GM12878 (cell line): ENCODE results near the gene GALNS. TPM values are rescaled to one million over a fixed set of nuclear protein-coding genes. Genes with fewer than 3 reads are reported as not detected.
A peak's percentile ranks its signal among the peaks of the same experiment; 100 is the strongest.

Source experiments
- ATAC-seq: fragments of 200-7000 bp; cut with Tn5 transposase; 3 replicates; pipeline ENCODE4 v1.9.1; 2020; ENCODE audit warnings: mild to moderate bottlenecking, moderate library complexity
- BruUV-seq: library from RNA; stranded (reverse); fragments of 400-500 nt; replicated peaks from 2 replicates; lab custom pipeline; 2021; lab: Mats Ljungman, UMichigan
- CTCF ChIA-PET: fragments of 300-600 bp; sonication (Branson Sonifier 250); formaldehyde crosslinking; extraction: SDS; loops from one replicate; lab custom pipeline; 2021; ENCODE audit warnings: inconsistent platforms; lab: Yijun Ruan, JAX
- POLR2A ChIA-PET: fragments of 350-600 bp; formaldehyde crosslinking; extraction: SDS; loops from one replicate; lab custom pipeline; 2021; ENCODE audit warnings: inconsistent platforms; lab: Charles Lee
- RAD21 ChIA-PET: fragments of 300-600 bp; sonication (Branson Sonifier 250); formaldehyde crosslinking; loops from one replicate; lab custom pipeline; 2023; ENCODE audit warnings: antibody characterized with exemption; ENCODE audit not compliant: unreplicated experiment; lab: Charles Lee
- SMC1A ChIA-PET: fragments of 300-600 bp; sonication (Branson Sonifier 250); formaldehyde crosslinking; loops from one replicate; lab custom pipeline; 2023; ENCODE audit not compliant: unreplicated experiment, uncharacterized antibody; lab: Charles Lee
- DNase-seq: peaks from one replicate; pipeline ENCODE4 v3.0.0-alpha.2; 2011; ENCODE audit warnings: low read depth, low spot score
- FAIRE-seq: peaks from 3 replicates; lab custom pipeline; 2011; peaks lifted over from hg19 to GRCh38; lab: Jason Lieb, UNC
- H2AFZ ChIP-seq: 2 replicates; pipeline ENCODE4 v1.6.0; 2011; ENCODE audit warnings: low read depth, low read length, control low read depth; ENCODE audit not compliant: control insufficient read depth
- H3K27ac ChIP-seq: 2 replicates; pipeline ENCODE4 v1.5.1; 2011; ENCODE audit warnings: control low read depth; ENCODE audit not compliant: control insufficient read depth, insufficient read depth
- H3K27me3 ChIP-seq, 2 experiments: replicated peaks in 1 of 2; 2 replicates each; pipeline versions ENCODE4 v1.6.0 to v1.6.1; 2011; ENCODE audit warnings: low read length in 1 of 2; ENCODE audit not compliant: control insufficient read depth in 2 of 2, insufficient read depth in 2 of 2
- H3K36me3 ChIP-seq, 2 experiments: 2 replicates each; pipeline ENCODE4 v1.5.1; 2011; ENCODE audit warnings: low read length in 1 of 2; ENCODE audit not compliant: control insufficient read depth in 2 of 2, insufficient read depth in 2 of 2
- H3K4me1 ChIP-seq: 2 replicates; pipeline ENCODE4 v1.6.1; 2011; ENCODE audit warnings: mild to moderate bottlenecking, low read length, moderate library complexity, mixed read lengths; ENCODE audit not compliant: control insufficient read depth, insufficient read depth
- H3K4me2 ChIP-seq: 2 replicates; pipeline ENCODE4 v1.6.0; 2011; ENCODE audit warnings: control low read depth; ENCODE audit not compliant: control insufficient read depth, insufficient read depth
- H3K4me3 ChIP-seq: fragments of 200-600 bp; sonication (generic); 2 replicates; pipeline ENCODE4 v1.5.1; 2016
- H3K79me2 ChIP-seq: 2 replicates; pipeline ENCODE4 v1.6.0; 2011; ENCODE audit warnings: low read length; ENCODE audit not compliant: control insufficient read depth, insufficient read depth
- H3K9ac ChIP-seq: 2 replicates; pipeline ENCODE4 v1.8.0; 2011; ENCODE audit warnings: low read length, control low read depth, mixed read lengths; ENCODE audit not compliant: control insufficient read depth, insufficient read depth
- H3K9me3 ChIP-seq: replicated peaks from 3 replicates; pipeline ENCODE4 v1.5.1; 2011; ENCODE audit warnings: mild to moderate bottlenecking, low read length; ENCODE audit not compliant: control insufficient read depth, insufficient read depth
- H4K20me1 ChIP-seq: 2 replicates; pipeline ENCODE4 v1.6.0; 2011; ENCODE audit not compliant: control insufficient read depth, insufficient read depth
- CEBPB ChIP-seq, 2 experiments: fragments of 150-350 bp in 1 of 2; IDR thresholded peaks; 2 replicates each; pipeline ENCODE4 v1.6.1; 2012 to 2014; ENCODE audit warnings: low read depth in 2 of 2, low read length in 2 of 2, borderline replicate concordance in 1 of 2, inconsistent platforms in 1 of 2
- MEF2A ChIP-seq: IDR thresholded peaks from 2 replicates; pipeline ENCODE4 v1.6.1; 2011; ENCODE audit warnings: low read depth, mild to moderate bottlenecking, low read length, moderate library complexity; ENCODE audit not compliant: insufficient read depth
- MYC ChIP-seq: IDR thresholded peaks from 2 replicates; pipeline ENCODE4 v1.6.1; 2011; ENCODE audit warnings: mild to moderate bottlenecking, low read length, moderate library complexity, inconsistent platforms; ENCODE audit not compliant: insufficient read depth, insufficient replicate concordance, insufficient read length, severe bottlenecking
- NR2F1 ChIP-seq: fragments of 450-650 bp; conservative IDR thresholded peaks from 2 replicates; pipeline ENCODE4 v1.6.1; 2017; ENCODE audit warnings: mild to moderate bottlenecking
- POLR2AphosphoS5 ChIP-seq: IDR thresholded peaks from 2 replicates; pipeline ENCODE4 v1.6.1; 2011; ENCODE audit warnings: mild to moderate bottlenecking, low read length, inconsistent platforms
- RELB ChIP-seq: fragments of 450-650 bp; IDR thresholded peaks from 2 replicates; pipeline ENCODE4 v1.6.1; 2017; ENCODE audit warnings: low read depth, mild to moderate bottlenecking, moderate library complexity
- YY1 ChIP-seq: IDR thresholded peaks from 2 replicates; pipeline ENCODE4 v1.6.1; 2011; ENCODE audit warnings: low read depth, mild to moderate bottlenecking, low read length
- ZSCAN29 ChIP-seq: fragments of 450-650 bp; IDR thresholded peaks from 2 replicates; pipeline ENCODE4 v1.6.1; 2017; ENCODE audit warnings: mild to moderate bottlenecking, moderate library complexity
- ZZZ3 ChIP-seq: IDR thresholded peaks from 2 replicates; pipeline ENCODE4 v1.6.1; 2011; ENCODE audit warnings: low read depth; ENCODE audit not compliant: control insufficient read depth, insufficient read length
- WGBS: methylation state at CpG from one replicate; pipeline ENCODE4 v1.1.6; 2016; ENCODE audit warnings: low lambda C conversion rate; ENCODE audit not compliant: insufficient replicate concordance, insufficient coverage; ENCODE audit errors: missing lambda C conversion rate; 5-methylcytosine and 5-hydroxymethylcytosine counted together
- in situ Hi-C: fragments of 300-500 bp; cut with MboI; formaldehyde crosslinking; loops from 9 replicates; pipeline ENCODE4 v1.14.3; 2018; ENCODE audit warnings: mixed read lengths
- intact Hi-C: fragments of 100-400 bp; cut with micrococcal nuclease; formaldehyde crosslinking; loops from one replicate; pipeline ENCODE4 v1.14.2; 2022; ENCODE audit not compliant: unreplicated experiment
- polyA plus RNA-seq, 11 experiments: library from polyadenylated mRNA; depleted of rRNA in 4 of 11; unstranded in 6 of 11; stranded (reverse) in 5 of 11; fragments of >200 nt; fragmentation: Nextera tagmentation in 4 of 11; fragmentation: Illumina TruSeq in 1 of 11; extraction: Ambion mirVana in 4 of 11; extraction: Trizol in 1 of 11; gene quantifications; 1 replicate in 1 of 11; 2 replicates in 10 of 11; pipeline versions ENCODE4 v1.2.1 to v1.2.3, GENCODE V29; 2011 to 2016; ENCODE audit warnings: inconsistent platforms in 2 of 11, missing spikeins in 2 of 11, low read depth in 1 of 11
- total RNA-seq, 4 experiments: library from RNA; depleted of rRNA in 3 of 4; stranded (reverse); fragments of >200 nt in 3 of 4; fragmentation: Illumina TruSeq in 1 of 4; extraction: Trizol in 1 of 4; gene quantifications; 2 replicates each; pipeline versions ENCODE4 v1.2.1 to v1.2.3, GENCODE V29; 2013 to 2021
- TF ChIP-seq, protein P1 (sequence below): fragments of 450-650 bp; IDR thresholded peaks from 2 replicates; pipeline ENCODE4 v1.6.1; 2017; ENCODE audit warnings: mild to moderate bottlenecking

GALNS gene
- total and polyA plus RNA-seq, 10 of the 15 experiments (the other 5 are each of a cell fraction or from before 2014, with no cell fraction given): 0.37 to 12.4 (median 5.3) TPM

- no peak overlapping the region for H3K27ac ChIP-seq
- TF ChIP-seq MEF2A: no peak
- 0 out of 2 replicates have a peak, but pooled peaks have one; percentile 42 for TF ChIP-seq NR2F1
- no peak for TF ChIP-seq CEBPB (IDR thresholded peaks at IDR 0.05; ENCODE audit: borderline replicate concordance in 1 of 2, low read depth in 2 of 2, low read length in 2 of 2)
- TF ChIP-seq, all 136 proteins: peak for 1
- Histone ChIP-seq H3K27me3 (no peaks in the 10 kb centered on the region), H3K9ac (peak overlapping the region; percentile 29; the same call in 1 of the 2 replicates), H2AFZ (peak overlapping the region; percentile 72; the same call in 1 of the 2 replicates), H3K4me1 (peaks cover 23% of the 10 kb centered on the region), H3K4me2 (peak overlapping the region; percentile 81), H3K79me2 (peaks cover 13% of the 10 kb centered on the region), H3K36me3 (peaks cover 4 to 5% of the 10 kb centered on the region in 2 experiments; a peak in 3 of 4 replicates), H4K20me1 (0 out of 2 replicates have a peak, but pooled peaks cover 2% of the 10 kb centered on the region), H3K4me3 (peak overlapping the region; percentile 71), H3K9me3 (no peaks in the 10 kb centered on the region)
- no peak for FAIRE-seq
- ChIA-PET RAD21 (interaction anchor here (0.8 to 1.8 kb wide), 5 partner anchors 44 to 360 kb away, joined by 3 to 4 read pairs (median 3); partner anchors contain the start of gene CDH15), SMC1A (interaction anchor here (1.6 to 2.0 kb wide), 2 partner anchors 46 to 87 kb away, joined by 4 read pairs; no protein-coding TSS in a partner anchor), POLR2A (interaction anchor here (1.0 kb wide), 2 partner anchors 76 to 174 kb away, joined by 3 to 4 read pairs; no protein-coding TSS in a partner anchor), CTCF (interaction anchor here (2.1 to 2.9 kb wide), 2 partner anchors 38 to 44 kb away, joined by 6 to 19 read pairs; partner anchors contain the start of gene APRT)
- BruUV-seq: no TSS peak
- intact Hi-C loops: loop anchor here (5.0 kb wide), 2 partner anchors 44 to 66 kb away; partner anchors contain the start of gene APRT
- in situ Hi-C loops: no loop called here
- DNase-seq: no peak
- no peak; the same call in 2 of the 3 replicates for ATAC-seq
- 46% methylated on average over 36 of the region's 53 CpGs for WGBS
Observed at GRCh38 chr16:88856122-88856827, 472 bp downstream of the GALNS start.

GRCh38 chr16:88855736-88856121, 1.0 kb downstream of the GALNS start:
- Histone ChIP-seq H3K27me3 (no peaks in the 10 kb centered on the region), H3K79me2 (peaks cover 13% of the 10 kb centered on the region), H3K36me3 (peaks cover 4 to 5% of the 10 kb centered on the region in 2 experiments; a peak in 3 of 4 replicates), H3K27ac (no peak overlapping the region), H3K9me3 (no peaks in the 10 kb centered on the region), H2AFZ (no peak overlapping the region), H4K20me1 (0 out of 2 replicates have a peak, but pooled peaks cover 2% of the 10 kb centered on the region), H3K4me2 (peak overlapping the region; percentile 81), H3K4me3 (peak overlapping the region; percentile 71; the same call in 1 of the 2 replicates), H3K9ac (no peak overlapping the region), H3K4me1 (peaks cover 23% of the 10 kb centered on the region)
- CTCF ChIA-PET: no interaction called here
- intact Hi-C loops: loop anchor here (5.0 kb wide), 2 partner anchors 43 to 67 kb away; partner anchors contain the start of gene APRT
- POLR2A ChIA-PET: no interaction called here
- RAD21 ChIA-PET: no interaction called here
- BruUV-seq: TSS peak; percentile 66
- WGBS: 86% methylated on average over 13 of the region's 13 CpGs
- SMC1A ChIA-PET: no interaction called here
- in situ Hi-C loops: no loop called here
- DNase-seq: no peak
- FAIRE-seq: no peak
- ATAC-seq: no peak
- TF ChIP-seq, protein P1, sequence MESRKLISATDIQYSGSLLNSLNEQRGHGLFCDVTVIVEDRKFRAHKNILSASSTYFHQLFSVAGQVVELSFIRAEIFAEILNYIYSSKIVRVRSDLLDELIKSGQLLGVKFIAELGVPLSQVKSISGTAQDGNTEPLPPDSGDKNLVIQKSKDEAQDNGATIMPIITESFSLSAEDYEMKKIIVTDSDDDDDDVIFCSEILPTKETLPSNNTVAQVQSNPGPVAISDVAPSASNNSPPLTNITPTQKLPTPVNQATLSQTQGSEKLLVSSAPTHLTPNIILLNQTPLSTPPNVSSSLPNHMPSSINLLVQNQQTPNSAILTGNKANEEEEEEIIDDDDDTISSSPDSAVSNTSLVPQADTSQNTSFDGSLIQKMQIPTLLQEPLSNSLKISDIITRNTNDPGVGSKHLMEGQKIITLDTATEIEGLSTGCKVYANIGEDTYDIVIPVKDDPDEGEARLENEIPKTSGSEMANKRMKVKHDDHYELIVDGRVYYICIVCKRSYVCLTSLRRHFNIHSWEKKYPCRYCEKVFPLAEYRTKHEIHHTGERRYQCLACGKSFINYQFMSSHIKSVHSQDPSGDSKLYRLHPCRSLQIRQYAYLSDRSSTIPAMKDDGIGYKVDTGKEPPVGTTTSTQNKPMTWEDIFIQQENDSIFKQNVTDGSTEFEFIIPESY: no peak
- TF ChIP-seq RELB: no peak
- TF ChIP-seq ZZZ3: no peak
- TF ChIP-seq YY1: no peak
- TF ChIP-seq POLR2AphosphoS5: no peak
- no peak for TF ChIP-seq ZSCAN29
- no peak for TF ChIP-seq MYC
